HFF-Myc (cell line): ENCODE results near the gene MAN2A2.

ENCODE experiments used
- DNase-seq: peaks from one replicate; pipeline ENCODE4 v3.0.0-alpha.2; 2011; ENCODE audit warnings: low read depth; ENCODE audit errors: extremely low read depth
- H3K4me3 ChIP-seq: replicated peaks from 2 replicates; pipeline ENCODE4 v1.5.1; 2011; ENCODE audit warnings: low read depth, mild to moderate bottlenecking, control low read depth, low read length
- TF ChIP-seq, protein P1 (sequence below): IDR thresholded peaks from 2 replicates; pipeline ENCODE4 v1.5.1; 2012; ENCODE audit warnings: mild to moderate bottlenecking, low read depth, low read length, control low read depth; ENCODE audit errors: missing control alignments

MAN2A2 gene

DNA sequence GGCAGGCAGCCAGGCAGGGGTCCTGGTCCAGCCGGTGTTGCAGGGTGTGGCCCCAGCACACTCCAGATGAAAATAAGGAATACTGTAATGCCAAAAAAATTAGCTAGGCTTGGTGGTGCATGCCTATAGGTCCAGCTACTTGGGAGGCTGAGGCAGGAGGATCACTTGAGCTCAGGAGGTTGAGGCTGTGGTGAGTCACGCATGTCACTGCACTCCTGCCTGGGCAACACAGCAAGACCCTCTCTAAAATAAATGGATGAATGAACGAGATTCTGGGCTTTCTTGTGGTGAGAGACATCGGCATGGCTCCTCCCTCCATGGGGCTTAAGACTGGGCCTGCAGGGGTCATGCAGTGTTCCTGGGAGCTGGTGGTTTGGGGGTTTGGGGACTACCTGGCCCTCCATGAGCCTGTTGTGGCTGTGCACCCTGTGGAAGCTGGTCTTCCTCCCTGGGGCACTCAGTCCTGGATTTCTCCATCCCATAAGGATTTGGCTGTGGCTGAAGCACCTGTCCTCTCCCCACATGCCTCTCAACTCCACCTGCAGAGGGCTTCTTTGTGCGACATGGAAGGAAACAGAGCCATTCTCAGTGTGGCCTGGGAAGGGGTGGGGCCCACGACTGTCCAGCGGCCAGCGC is 44.0 kb downstream of the MAN2A2 start:
- H3K4me3 ChIP-seq: no peak overlapping the region
- TF ChIP-seq, protein P1, sequence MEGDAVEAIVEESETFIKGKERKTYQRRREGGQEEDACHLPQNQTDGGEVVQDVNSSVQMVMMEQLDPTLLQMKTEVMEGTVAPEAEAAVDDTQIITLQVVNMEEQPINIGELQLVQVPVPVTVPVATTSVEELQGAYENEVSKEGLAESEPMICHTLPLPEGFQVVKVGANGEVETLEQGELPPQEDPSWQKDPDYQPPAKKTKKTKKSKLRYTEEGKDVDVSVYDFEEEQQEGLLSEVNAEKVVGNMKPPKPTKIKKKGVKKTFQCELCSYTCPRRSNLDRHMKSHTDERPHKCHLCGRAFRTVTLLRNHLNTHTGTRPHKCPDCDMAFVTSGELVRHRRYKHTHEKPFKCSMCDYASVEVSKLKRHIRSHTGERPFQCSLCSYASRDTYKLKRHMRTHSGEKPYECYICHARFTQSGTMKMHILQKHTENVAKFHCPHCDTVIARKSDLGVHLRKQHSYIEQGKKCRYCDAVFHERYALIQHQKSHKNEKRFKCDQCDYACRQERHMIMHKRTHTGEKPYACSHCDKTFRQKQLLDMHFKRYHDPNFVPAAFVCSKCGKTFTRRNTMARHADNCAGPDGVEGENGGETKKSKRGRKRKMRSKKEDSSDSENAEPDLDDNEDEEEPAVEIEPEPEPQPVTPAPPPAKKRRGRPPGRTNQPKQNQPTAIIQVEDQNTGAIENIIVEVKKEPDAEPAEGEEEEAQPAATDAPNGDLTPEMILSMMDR: no peak
- no peak for DNase-seq

DNA sequence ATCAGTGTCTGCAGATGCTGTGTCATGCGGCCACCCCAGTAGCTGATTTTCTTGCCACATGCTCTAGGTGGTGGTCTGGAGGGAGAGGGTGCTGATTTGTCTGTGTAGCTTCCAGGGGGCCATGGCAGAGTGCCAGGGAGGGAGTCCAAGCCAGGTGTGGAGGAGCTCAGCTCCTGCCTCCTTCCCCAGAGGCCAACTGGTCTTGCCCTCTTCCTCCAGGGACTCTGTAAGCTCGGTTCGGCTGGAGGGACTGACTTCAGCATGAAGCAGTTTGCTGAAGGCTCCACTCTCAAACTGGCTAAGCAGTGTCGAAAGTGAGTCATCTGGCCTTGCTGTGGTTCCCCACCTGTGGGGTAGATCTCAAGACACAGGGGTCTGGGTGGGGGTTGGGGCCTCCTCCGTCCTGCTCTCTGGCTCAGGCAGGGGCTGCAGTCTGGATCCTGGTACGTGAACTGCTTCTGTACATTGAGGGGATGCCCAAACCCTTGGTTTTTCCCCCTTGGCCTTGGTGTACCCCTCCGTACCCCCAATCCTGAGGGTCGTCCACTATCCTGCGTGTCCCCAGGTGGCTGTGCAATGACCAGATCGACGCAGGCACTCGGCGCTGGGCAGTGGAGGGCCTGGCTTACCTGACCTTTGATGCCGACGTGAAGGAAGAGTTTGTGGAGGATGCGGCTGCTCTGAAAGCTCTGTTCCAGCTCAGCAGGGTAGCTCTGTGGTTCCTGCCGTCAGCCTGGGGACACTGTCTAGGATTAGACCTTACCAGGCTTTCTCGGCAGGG is 44.7 kb downstream of the MAN2A2 start:
- TF ChIP-seq, protein P1: no peak
- H3K4me3 ChIP-seq: no peak overlapping the region
- no peak for DNase-seq

GRCh38 chr15:90948506-90948905 is 45.4 kb downstream of the MAN2A2 start:
- TF ChIP-seq, protein P1: no peak
- DNase-seq: no peak
- no peak overlapping the region for H3K4me3 ChIP-seq

GRCh38 chr15:90949979-90950675 is 47.0 kb downstream of the MAN2A2 start:
- DNase-seq: no peak
- TF ChIP-seq, protein P1: no peak
- no peak overlapping the region for H3K4me3 ChIP-seq

DNA sequence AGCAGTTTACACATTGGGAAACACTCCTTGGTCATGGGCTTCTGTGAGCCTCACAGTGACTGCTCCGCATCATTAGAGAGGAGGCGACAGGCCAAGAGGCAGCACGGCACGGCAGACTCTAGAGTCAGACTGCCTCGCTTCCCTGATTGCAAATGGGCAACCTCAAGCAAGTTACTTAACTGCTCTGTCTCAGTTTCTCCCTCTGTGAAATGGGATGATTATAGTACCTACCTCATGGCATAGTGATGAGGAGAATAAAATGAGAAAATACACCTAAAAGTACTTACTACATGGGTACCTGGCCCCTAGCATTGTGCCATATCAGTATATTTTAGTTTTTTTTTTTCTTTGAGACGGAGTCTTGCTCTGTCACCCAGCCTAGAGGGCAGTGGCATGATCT is 47.6 kb downstream of the MAN2A2 start:
- no peak overlapping the region for H3K4me3 ChIP-seq
- TF ChIP-seq, protein P1: no peak
- DNase-seq: no peak

DNA sequence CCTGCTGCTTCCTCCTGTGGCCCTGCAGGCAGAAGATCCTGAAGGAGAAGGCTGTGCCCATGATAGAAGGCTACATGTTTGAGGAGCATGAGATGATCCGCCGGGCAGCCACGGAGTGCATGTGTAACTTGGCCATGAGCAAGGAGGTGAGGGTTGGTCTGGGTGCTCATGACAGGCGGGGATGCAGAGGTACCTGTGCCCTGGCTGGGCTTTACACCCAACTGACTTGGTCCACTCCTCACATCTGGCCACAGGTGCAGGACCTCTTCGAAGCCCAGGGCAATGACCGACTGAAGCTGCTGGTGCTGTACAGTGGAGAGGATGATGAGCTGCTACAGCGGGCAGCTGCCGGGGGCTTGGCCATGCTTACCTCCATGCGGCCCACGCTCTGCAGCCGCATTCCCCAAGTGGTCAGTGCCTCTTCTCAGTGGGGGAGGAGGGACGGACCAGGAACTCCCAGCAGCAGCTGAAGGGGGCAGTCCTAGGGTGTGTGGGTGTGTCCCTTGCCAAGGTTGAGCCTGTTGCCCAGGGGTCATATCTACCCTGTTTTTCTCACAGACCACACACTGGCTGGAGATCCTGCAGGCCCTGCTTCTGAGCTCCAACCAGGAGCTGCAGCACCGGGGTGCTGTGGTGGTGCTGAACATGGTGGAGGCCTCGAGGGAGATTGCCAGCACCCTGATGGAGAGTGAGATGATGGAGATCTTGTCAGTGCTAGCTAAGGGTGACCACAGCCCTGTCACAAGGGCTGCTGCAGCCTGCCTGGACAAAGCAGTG is 50.0 kb downstream of the MAN2A2 start:
- TF ChIP-seq, protein P1: no peak
- H3K4me3 ChIP-seq: no peak overlapping the region
- no peak for DNase-seq
